DOHH2 (cell line): ENCODE measurements around the gene BRDT.

ENCODE experiments used
- H3F3A ChIP-seq: fragments of 200-600 bp; sonication (generic), shearing (Covaris generic); 2 replicates; pipeline ENCODE4 v1.6.0; 2016; ENCODE audit warnings: antibody characterized with exemption, mild to moderate bottlenecking; ENCODE audit not compliant: control insufficient read depth, insufficient read depth
- H3K27ac ChIP-seq: fragments of 200-600 bp; sonication (generic); 2 replicates; pipeline ENCODE4 v1.5.1; 2014; ENCODE audit warnings: low read depth, mild to moderate bottlenecking, low read length, moderate library complexity
- H3K27me3 ChIP-seq: fragments of 200-600 bp; sonication (generic); 2 replicates; pipeline ENCODE4 v1.6.1; 2014; ENCODE audit warnings: mild to moderate bottlenecking, low read length, mixed read lengths; ENCODE audit not compliant: control insufficient read depth
- H3K36me3 ChIP-seq: fragments of 200-600 bp; sonication (generic); 2 replicates; pipeline ENCODE4 v1.6.1; 2014; ENCODE audit warnings: mild to moderate bottlenecking, low read length, moderate library complexity, mixed read lengths; ENCODE audit not compliant: control insufficient read depth
- H3K4me1 ChIP-seq: fragments of 200-600 bp; sonication (generic); 2 replicates; pipeline ENCODE4 v1.6.1; 2014; ENCODE audit warnings: mild to moderate bottlenecking, low read length, mixed read lengths; ENCODE audit not compliant: control insufficient read depth
- H3K4me2 ChIP-seq: fragments of 200-600 bp; sonication (generic); 2 replicates; pipeline ENCODE4 v1.6.0; 2014; ENCODE audit warnings: mild to moderate bottlenecking, low read length, moderate library complexity
- H3K4me3 ChIP-seq: fragments of 200-600 bp; sonication (generic); 2 replicates; pipeline ENCODE4 v1.5.1; 2014; ENCODE audit warnings: mild to moderate bottlenecking, low read length, mixed read lengths
- H3K79me2 ChIP-seq: fragments of 200-600 bp; sonication (generic); 2 replicates; pipeline ENCODE4 v1.6.1; 2014; ENCODE audit warnings: mild to moderate bottlenecking, low read length, mixed read lengths; ENCODE audit not compliant: control insufficient read depth
- H3K9me2 ChIP-seq: fragments of 200-600 bp; sonication (generic); replicated peaks from 2 replicates; pipeline ENCODE4 v1.6.1; 2014; ENCODE audit warnings: mild to moderate bottlenecking, low read length, mixed read lengths; ENCODE audit not compliant: control insufficient read depth
- H3K9me3 ChIP-seq: fragments of 200-600 bp; sonication (generic); 2 replicates; pipeline ENCODE4 v1.6.1; 2014; ENCODE audit warnings: antibody characterized with exemption, low read length, mixed read lengths; ENCODE audit not compliant: control insufficient read depth, insufficient read depth
- H4K20me1 ChIP-seq: fragments of 200-600 bp; sonication (generic); 2 replicates; pipeline ENCODE4 v1.6.0; 2014; ENCODE audit warnings: low read depth, mild to moderate bottlenecking, antibody characterized with exemption, low read length, moderate library complexity; ENCODE audit not compliant: control insufficient read depth, insufficient read depth
- CTCF ChIP-seq: fragments of 200-600 bp; sonication (generic); IDR thresholded peaks from one replicate; pipeline ENCODE4 v1.5.1; 2014; ENCODE audit warnings: antibody characterized with exemption, mild to moderate bottlenecking, low read depth, low read length; ENCODE audit not compliant: poor library complexity, severe bottlenecking
- EZH2phosphoT487 ChIP-seq: fragments of 200-600 bp; sonication (generic); IDR thresholded peaks from 2 replicates; pipeline ENCODE4 v1.6.1; 2017; ENCODE audit warnings: borderline replicate concordance, mild to moderate bottlenecking, antibody characterized with exemption, low read length, moderate library complexity, mixed read lengths

The BRDT gene

DNA sequence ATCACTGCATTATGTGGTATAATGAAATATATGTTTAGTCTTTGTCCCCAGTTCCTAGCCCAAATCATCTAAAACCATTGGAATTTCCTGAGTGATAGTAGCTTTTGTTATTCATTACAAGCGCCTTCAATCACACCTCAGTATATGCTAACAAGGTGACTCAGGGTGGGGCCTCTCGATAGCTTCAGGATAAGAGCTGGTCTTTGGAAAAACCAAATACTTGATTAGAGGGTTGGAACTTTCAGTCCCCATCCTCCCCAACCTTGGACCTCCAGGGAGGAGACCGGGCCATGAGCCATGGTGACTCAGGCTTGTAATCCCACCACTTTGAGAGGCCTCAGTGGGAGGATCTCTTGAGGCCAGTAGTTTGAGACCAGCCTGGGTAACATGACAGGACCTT is 5.1 kb upstream of the BRDT start:
- no peaks in the 10 kb centered on the region for H3K27me3 ChIP-seq
- H3K36me3 ChIP-seq, result no peaks in the 10 kb centered on the region
- no peaks in the 10 kb centered on the region for H3K4me1 ChIP-seq
- no peaks in the 10 kb centered on the region for H3F3A ChIP-seq
- no peak overlapping the region for H3K4me2 ChIP-seq
- no peaks in the 10 kb centered on the region for H3K9me2 ChIP-seq
- no peaks in the 10 kb centered on the region for H3K79me2 ChIP-seq
- no peaks in the 10 kb centered on the region for H3K9me3 ChIP-seq
- no peak overlapping the region for H3K27ac ChIP-seq
- no peak overlapping the region for H3K4me3 ChIP-seq
- no peak for TF ChIP-seq EZH2phosphoT487
- no peak for TF ChIP-seq CTCF
- no peaks in the 10 kb centered on the region for H4K20me1 ChIP-seq

GRCh38 chr1:91948097-91948496 is 1.1 kb upstream of the BRDT start:
- Histone ChIP-seq H3F3A (no peaks in the 10 kb centered on the region), H3K9me2 (no peaks in the 10 kb centered on the region), H3K27ac (no peak overlapping the region), H3K4me2 (no peak overlapping the region), H3K4me3 (no peak overlapping the region), H3K27me3 (no peaks in the 10 kb centered on the region), H3K4me1 (no peaks in the 10 kb centered on the region), H4K20me1 (no peaks in the 10 kb centered on the region), H3K36me3 (no peaks in the 10 kb centered on the region), H3K79me2 (no peaks in the 10 kb centered on the region), H3K9me3 (no peaks in the 10 kb centered on the region)
- TF ChIP-seq CTCF, result no peak
- no peak for TF ChIP-seq EZH2phosphoT487

GRCh38 chr1:91948501-91949355 is 473 bp upstream of the BRDT start:
- Histone ChIP-seq H3K4me1 (no peaks in the 10 kb centered on the region), H3K4me2 (no peak overlapping the region), H3K9me3 (no peaks in the 10 kb centered on the region), H3F3A (no peaks in the 10 kb centered on the region), H3K36me3 (no peaks in the 10 kb centered on the region), H3K79me2 (no peaks in the 10 kb centered on the region), H3K27me3 (no peaks in the 10 kb centered on the region), H3K27ac (no peak overlapping the region), H4K20me1 (no peaks in the 10 kb centered on the region), H3K4me3 (no peak overlapping the region), H3K9me2 (no peaks in the 10 kb centered on the region)
- TF ChIP-seq CTCF (no peak), EZH2phosphoT487 (no peak)
